Melanocyte of skin (primary cell): Measurements from ENCODE around the gene LRPAP1. TPM values are rescaled to one million over a fixed set of nuclear protein-coding genes. Genes with fewer than 3 reads are reported as not detected.

Source experiments
- total RNA-seq, 2 donors: library from RNA; depleted of rRNA; stranded (reverse); fragments of >200 nt; gene quantifications; 2 replicates each; pipeline ENCODE4 v1.2.3, GENCODE V29; 2012

Gene LRPAP1
- total RNA-seq: 10 to 100 TPM; 61.6 to 69.2 TPM

GRCh38 chr4:3531879-3532750 is at the start of gene LRPAP1:
LRPAP1 (minus strand) TSS chr4:3532422; CDS start chr4:3532412, 10 bp downstream.

GRCh38 chr4:3462790-3463415 is 69.3 kb downstream of the LRPAP1 start, which contains the start of gene DOK7:
DOK7 (plus strand) TSS chr4:3463306; CDS start chr4:3463376, 70 bp downstream.

Other genes with a start within 250 kb of the LRPAP1 start
- gene RGS12, start 239.4 kb downstream of the LRPAP1 start, total RNA-seq: 10 to 100 TPM; 47.1 to 52.3 TPM
- gene HGFAC, start 90.5 kb downstream of the LRPAP1 start, total RNA-seq: not detected
- gene DOK7, start 69.1 kb downstream of the LRPAP1 start, total RNA-seq: not detected
- gene ADRA2C, start 234.0 kb upstream of the LRPAP1 start, total RNA-seq: under 1 TPM; under 0.01 to 0.33 TPM